Mucosa of rectum (tissue), 2 donors: ENCODE results near the gene RGPD6.
"Not testable (repeated sequence)": the region's sequence is repeated elsewhere in the genome, so short reads cannot be mapped to it uniquely, and the experiment has no call there.

Source experiments
- H3K27ac ChIP-seq, 2 donors: one replicate each; pipeline ENCODE4 v1.7.0; 2013; ENCODE audit warnings: inconsistent platforms in 2 of 2, low read depth in 2 of 2, low read length in 2 of 2
- H3K27me3 ChIP-seq, 2 donors: one replicate each; pipeline ENCODE4 v1.7.0; 2013; ENCODE audit warnings: low read length in 2 of 2; ENCODE audit not compliant: control insufficient read depth in 2 of 2, insufficient read depth in 2 of 2
- H3K36me3 ChIP-seq, 2 donors: one replicate each; pipeline ENCODE4 v1.7.0; 2013; ENCODE audit warnings: low read length in 2 of 2; ENCODE audit not compliant: control insufficient read depth in 2 of 2, insufficient read depth in 2 of 2
- H3K4me1 ChIP-seq, 2 donors: one replicate each; pipeline ENCODE4 v1.7.0; 2013; ENCODE audit warnings: low read length in 2 of 2, mild to moderate bottlenecking in 1 of 2; ENCODE audit not compliant: control insufficient read depth in 2 of 2, insufficient read depth in 2 of 2
- H3K4me3 ChIP-seq, 2 donors: one replicate each; pipeline ENCODE4 v1.7.0; 2013; ENCODE audit warnings: low read length in 2 of 2
- H3K9ac ChIP-seq, 2 donors: one replicate each; pipeline ENCODE4 v1.7.0; 2013; ENCODE audit warnings: low read length in 2 of 2, low read depth in 1 of 2, mild to moderate bottlenecking in 1 of 2
- H3K9me3 ChIP-seq, 2 donors: one replicate each; pipeline ENCODE4 v1.7.0; 2013; ENCODE audit warnings: low read length in 2 of 2; ENCODE audit not compliant: control insufficient read depth in 2 of 2
- donor health status: healthy.
- donor health status: Normal muscosa, but diverticular disease.

The RGPD6 gene

GRCh38 chr2:110591973-110592372 lies 15.0 kb upstream of the RGPD6 start:
- not testable (repeated sequence) for H3K4me3 ChIP-seq, H3K27me3 ChIP-seq, H3K9me3 ChIP-seq, H3K27ac ChIP-seq, H3K36me3 ChIP-seq, H3K9ac ChIP-seq, H3K4me1 ChIP-seq

- not testable (repeated sequence) for H3K4me3 ChIP-seq, H3K9me3 ChIP-seq, H3K36me3 ChIP-seq, H3K27ac ChIP-seq, H3K27me3 ChIP-seq, H3K4me1 ChIP-seq, H3K9ac ChIP-seq
These were observed 12.8 kb upstream of the RGPD6 start for GRCh38 chr2:110589677-110590330.

DNA sequence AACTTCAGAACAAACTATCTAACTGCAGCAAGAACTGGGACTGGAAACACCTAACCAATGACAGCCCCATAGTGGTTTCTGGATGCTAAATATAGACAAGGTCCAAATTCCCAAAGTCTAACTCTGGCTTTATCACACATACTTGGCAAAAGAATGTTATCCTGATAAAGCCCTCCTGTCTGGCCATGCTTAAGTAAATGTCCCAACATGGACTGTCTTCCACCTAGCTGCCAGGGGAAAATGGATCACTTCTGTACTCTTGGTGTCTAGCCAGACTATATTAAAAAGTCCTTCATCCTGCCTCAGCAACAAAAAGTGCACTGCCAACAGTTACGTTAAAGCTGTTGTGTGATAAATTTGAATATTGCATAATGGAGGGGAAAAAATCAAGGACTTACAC lies 11.5 kb upstream of the RGPD6 start:
- H3K36me3 ChIP-seq, H3K27me3 ChIP-seq, H3K27ac ChIP-seq, H3K9me3 ChIP-seq, H3K4me3 ChIP-seq, H3K4me1 ChIP-seq, H3K9ac ChIP-seq: not testable (repeated sequence)

DNA sequence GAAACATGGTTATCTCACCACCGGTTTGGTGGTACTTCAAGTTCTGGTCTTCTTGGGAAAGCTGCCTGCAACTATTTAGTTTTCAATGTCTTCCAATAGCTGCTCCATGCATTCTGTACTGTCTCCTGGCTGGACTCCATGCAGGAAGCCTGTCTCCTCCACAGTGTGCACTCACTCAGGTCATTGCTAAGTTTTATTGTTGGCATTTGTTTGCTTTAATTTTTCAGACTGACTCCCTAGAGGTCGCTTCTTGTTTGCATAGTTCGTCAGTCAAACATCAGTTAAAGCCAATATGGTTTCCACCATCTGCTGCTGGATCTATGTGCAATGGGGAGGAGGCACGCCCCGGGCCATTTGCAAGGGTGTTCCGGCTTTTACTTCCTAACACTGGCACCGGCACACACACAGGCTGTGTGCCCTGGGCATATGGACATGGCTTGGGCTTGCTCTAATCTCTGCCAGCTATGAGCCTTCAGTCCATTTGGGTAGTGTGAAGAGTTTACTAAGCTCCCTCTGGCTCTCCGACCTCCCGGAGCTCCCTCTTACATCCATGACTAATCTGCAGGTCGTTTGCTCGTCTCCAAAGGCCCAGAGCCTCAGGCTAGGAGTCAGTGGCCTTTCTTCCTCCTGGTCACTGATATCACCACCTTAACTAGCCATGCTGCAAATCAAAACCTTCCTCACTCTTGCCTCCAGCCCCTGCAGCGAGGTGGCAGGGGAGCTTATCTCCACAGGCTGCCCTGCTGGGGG lies 2.4 kb upstream of the RGPD6 start:
- H3K9me3 ChIP-seq, H3K4me3 ChIP-seq, H3K36me3 ChIP-seq, H3K9ac ChIP-seq, H3K27me3 ChIP-seq, H3K4me1 ChIP-seq, H3K27ac ChIP-seq: not testable (repeated sequence)

- H3K36me3 ChIP-seq, H3K9me3 ChIP-seq, H3K9ac ChIP-seq, H3K27me3 ChIP-seq, H3K4me1 ChIP-seq, H3K4me3 ChIP-seq, H3K27ac ChIP-seq: not testable (repeated sequence)
These were observed 1.4 kb upstream of the RGPD6 start for GRCh38 chr2:110578429-110578828.

GRCh38 chr2:110499755-110500377 lies 77.2 kb downstream of the RGPD6 start:
- not testable (repeated sequence) for H3K36me3 ChIP-seq, H3K4me3 ChIP-seq, H3K27ac ChIP-seq

DNA sequence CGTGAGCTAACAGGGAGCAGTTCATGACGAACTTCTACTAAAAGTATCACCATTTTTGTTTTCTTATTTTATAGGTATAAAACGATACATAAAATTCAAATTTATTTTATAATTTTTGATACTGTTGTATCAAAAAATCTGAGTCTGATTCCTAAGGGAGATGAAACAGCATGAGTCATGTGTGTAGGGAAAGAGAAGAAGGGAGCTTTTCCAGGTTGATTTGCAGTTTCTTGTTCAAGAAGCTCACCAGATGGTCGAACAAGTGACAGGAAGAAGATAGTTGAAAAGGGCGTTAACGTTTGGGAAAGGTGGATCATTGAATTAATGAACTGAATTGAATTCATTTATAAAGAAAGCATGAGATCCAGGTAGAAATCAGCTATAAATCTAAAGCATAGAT lies 81.0 kb downstream of the RGPD6 start:
- not testable (repeated sequence) for H3K36me3 ChIP-seq, H3K27ac ChIP-seq, H3K4me1 ChIP-seq, H3K9me3 ChIP-seq, H3K27me3 ChIP-seq, H3K9ac ChIP-seq, H3K4me3 ChIP-seq

More at GRCh38 chr2:110499755-110500377, 77.2 kb downstream of the RGPD6 start:
- not testable (repeated sequence) for H3K27me3 ChIP-seq, H3K4me1 ChIP-seq, H3K9me3 ChIP-seq, H3K9ac ChIP-seq

DNA sequence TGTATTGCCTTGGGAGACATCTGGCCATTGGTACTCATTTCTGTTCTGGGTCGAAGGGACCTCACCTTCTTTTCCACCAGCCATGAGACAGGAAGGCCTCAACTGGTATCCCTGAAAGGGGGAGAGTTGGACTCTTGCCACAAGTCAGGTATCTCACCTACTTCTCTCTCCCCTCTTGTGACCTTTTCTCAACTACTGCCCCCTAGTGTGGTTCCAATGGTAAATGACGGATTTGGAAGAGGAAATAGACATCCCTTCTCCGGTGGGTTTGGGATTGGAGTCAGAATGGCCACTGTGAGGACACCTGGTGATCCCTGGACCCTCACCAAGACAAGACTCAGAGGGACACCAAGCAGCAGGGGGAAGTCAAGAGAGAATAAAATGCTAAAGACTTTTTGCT lies 82.5 kb downstream of the RGPD6 start:
- H3K27ac ChIP-seq, H3K4me3 ChIP-seq, H3K27me3 ChIP-seq: not testable (repeated sequence)

DNA sequence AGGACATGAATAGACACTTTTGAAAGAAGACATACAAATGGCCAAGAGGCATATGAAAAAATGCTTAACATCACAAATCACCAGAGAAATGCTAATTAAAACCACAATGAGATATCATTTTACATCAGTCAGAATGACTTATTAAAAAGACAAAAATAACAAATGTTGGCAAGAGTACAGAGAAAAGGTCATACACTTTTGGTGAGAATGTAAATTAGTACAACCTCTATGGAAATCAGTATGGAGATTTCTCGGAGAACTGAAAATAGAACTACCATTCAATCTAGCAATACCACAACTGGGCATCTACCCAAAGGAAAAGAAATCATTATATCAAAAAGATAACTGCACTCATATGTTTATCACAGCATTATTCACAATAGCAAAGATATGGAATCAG lies 88.0 kb downstream of the RGPD6 start:
- not testable (repeated sequence) for H3K27me3 ChIP-seq, H3K9me3 ChIP-seq, H3K27ac ChIP-seq, H3K4me1 ChIP-seq, H3K9ac ChIP-seq, H3K36me3 ChIP-seq, H3K4me3 ChIP-seq

More for the DNA sequence above, 82.5 kb downstream of the RGPD6 start:
- not testable (repeated sequence) for H3K9ac ChIP-seq, H3K4me1 ChIP-seq, H3K9me3 ChIP-seq, H3K36me3 ChIP-seq

DNA sequence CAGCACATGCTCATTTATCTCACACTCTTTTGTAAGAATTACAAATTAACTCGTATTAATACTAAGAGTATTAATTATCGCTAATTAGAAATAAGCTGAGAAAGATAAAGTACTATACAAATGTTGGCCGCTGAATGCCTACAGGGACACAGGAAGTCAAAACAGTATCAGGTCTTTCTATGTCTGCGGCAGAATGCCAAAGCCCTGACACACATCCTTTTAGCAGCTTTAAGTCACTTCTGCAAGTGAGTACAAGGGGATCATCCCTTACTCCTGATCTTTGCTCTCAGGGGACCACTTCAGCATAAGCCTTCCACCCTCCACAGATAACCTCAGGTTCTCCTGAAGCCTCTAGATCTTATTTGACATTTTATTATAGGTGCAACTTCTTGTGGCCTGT lies 94.3 kb downstream of the RGPD6 start:
- not testable (repeated sequence) for H3K9me3 ChIP-seq, H3K9ac ChIP-seq, H3K27me3 ChIP-seq, H3K27ac ChIP-seq, H3K4me1 ChIP-seq, H3K4me3 ChIP-seq, H3K36me3 ChIP-seq
